ENCODE results near the gene ULK4. TPM values are rescaled to one million over a fixed set of nuclear protein-coding genes. Genes with fewer than 3 reads are reported as not detected.

The ULK4 gene
- polyA plus RNA-seq, 1 of the 3 experiments (the other 2 are of a cell fraction) = 6.2 TPM

GRCh38 chr3:41629072-41629471 lies 332.8 kb downstream of the ULK4 start:
- peaks cover 0 to 11% of the 10 kb centered on the region in 2 experiments; a peak in 1 of 4 replicates for H3K4me1 ChIP-seq (ENCODE audit: control insufficient read depth in 1 of 2, insufficient read depth in 2 of 2, low read depth in 1 of 2, low read length in 1 of 2)
- WGBS (ENCODE audit: low lambda C conversion rate) = 74% methylated on average over 4 of the region's 4 CpGs
- no peak overlapping the region for H3K9ac ChIP-seq
- H3K4me2 ChIP-seq = no peak overlapping the region
- DNase-seq = no peak
- TF ChIP-seq MXI1 (IDR thresholded peaks at IDR 0.05; ENCODE audit: low read depth, low read length) (no peak), JUND (IDR thresholded peaks at IDR 0.05) (no peak), FOXJ3 (CRISPR knock-in tag; IDR thresholded peaks at IDR 0.05) (no peak), CTCF (IDR thresholded peaks at IDR 0.05) (no peak), ZBTB33 (IDR thresholded peaks at IDR 0.05; ENCODE audit: borderline replicate concordance, low read depth) (no peak), EP300 (IDR thresholded peaks at IDR 0.05; ENCODE audit: borderline replicate concordance in 1 of 2, low read depth in 1 of 2, low read length in 1 of 2) (no peak), IRF3 (IDR thresholded peaks at IDR 0.05; ENCODE audit: low read depth, low read length) (no peak), REST (IDR thresholded peaks at IDR 0.05; ENCODE audit: low read depth, low read length) (no peak), TEAD4 (IDR thresholded peaks at IDR 0.05; ENCODE audit: borderline replicate concordance, insufficient read depth) (no peak), PBX3 (IDR thresholded peaks at IDR 0.05) (no peak), RCOR1 (IDR thresholded peaks at IDR 0.05; ENCODE audit: low read length) (no peak), MEF2A (IDR thresholded peaks at IDR 0.05; ENCODE audit: borderline replicate concordance, low read depth) (no peak), NFIC (IDR thresholded peaks at IDR 0.05; ENCODE audit: borderline replicate concordance) (no peak), SIN3A (IDR thresholded peaks at IDR 0.05; ENCODE audit: borderline replicate concordance, low read depth, low read length) (no peak), NRF1 (IDR thresholded peaks at IDR 0.05; ENCODE audit: low read depth, low read length) (no peak), RAD21 (IDR thresholded peaks at IDR 0.05; ENCODE audit: low read length) (no peak), GABPA (IDR thresholded peaks at IDR 0.05; ENCODE audit: low read depth) (no peak), FOXM1 (IDR thresholded peaks at IDR 0.05; ENCODE audit: low read depth) (no peak)
- no peaks in the 10 kb centered on the region for H3K9me2 ChIP-seq
- H3K36me3 ChIP-seq (replicated peaks in 1 of 2; ENCODE audit: control insufficient read depth in 1 of 2, insufficient read depth in 2 of 2, low read length in 1 of 2) = no peaks in the 10 kb centered on the region
- H3F3A ChIP-seq (replicated peaks; ENCODE audit: insufficient read depth) = no peaks in the 10 kb centered on the region
- no peaks in the 10 kb centered on the region for H3K79me2 ChIP-seq (ENCODE audit: insufficient read depth)
- no peak overlapping the region for H3K27ac ChIP-seq (ENCODE audit: low read depth in 2 of 2, low read length in 1 of 2)
- ChIA-PET POLR2A (no interaction called here), CTCF (no interaction called here)
- H3K9me3 ChIP-seq = no peaks in the 10 kb centered on the region
- H4K20me1 ChIP-seq (ENCODE audit: insufficient read depth) = no peaks in the 10 kb centered on the region
- no peak overlapping the region for H2AFZ ChIP-seq (ENCODE audit: low read depth)
- H3K4me3 ChIP-seq (ENCODE audit: low read depth in 2 of 2, low read length in 1 of 2) = no peak overlapping the region
- no peaks in the 10 kb centered on the region for H3K27me3 ChIP-seq (ENCODE audit: insufficient read depth)
